Esophagus squamous epithelium (tissue), 5 donors: ENCODE results near the gene ZNG1E. TPM values are rescaled to one million over a fixed set of nuclear protein-coding genes. Genes with fewer than 3 reads are reported as not detected.
"Not testable (repeated sequence)": the region's sequence is repeated elsewhere in the genome, so short reads cannot be mapped to it uniquely, and the experiment has no call there.

Source experiments
- DNase-seq: peaks from one replicate; lab custom pipeline; 2025; lab: John Stamatoyannopoulos, UW
- H3K27ac ChIP-seq, 4 donors: fragments of 200-600 bp; sonication (generic); one replicate each; pipeline ENCODE4 v1.5.1; 2016 to 2019; ENCODE audit warnings: mild to moderate bottlenecking in 1 of 4
- H3K27me3 ChIP-seq, 4 donors: fragments of 200-600 bp; sonication (generic); 1 replicate in 3 of 4; 2 replicates in 1 of 4; pipeline versions ENCODE4 v1.5.1 to v1.6.0; 2017 to 2021; ENCODE audit warnings: antibody characterized with exemption in 1 of 4
- H3K36me3 ChIP-seq, 3 donors: fragments of 200-600 bp; sonication (generic); one replicate each; pipeline ENCODE4 v1.5.1; 2016 to 2019
- H3K4me1 ChIP-seq, 3 donors: fragments of 200-600 bp; sonication (generic); one replicate each; pipeline ENCODE4 v1.5.1; 2017 to 2019
- H3K4me3 ChIP-seq, 4 donors: fragments of 200-600 bp; sonication (generic); 1 replicate in 3 of 4; 2 replicates in 1 of 4; pipeline ENCODE4 v1.5.1; 2016 to 2019; ENCODE audit warnings: mild to moderate bottlenecking in 2 of 4, moderate library complexity in 1 of 4
- H3K9me3 ChIP-seq, 3 donors: fragments of 200-600 bp; sonication (generic); one replicate each; pipeline ENCODE4 v1.5.1; 2016 to 2019
- WGBS, 2 donors: methylation state at CpG; one replicate each; pipeline ENCODE4 v1.1.5; 2018; 5-methylcytosine and 5-hydroxymethylcytosine counted together
- intact Hi-C: fragments of 100-400 bp; cut with DNase I; formaldehyde crosslinking; loops from one replicate; pipeline ENCODE4 v1.15.0; 2022
- total RNA-seq, 4 donors: library from RNA; depleted of rRNA; stranded (reverse); fragments of >200 nt; gene quantifications; one replicate each; pipeline ENCODE4 v1.1.0, GENCODE V29; 2016
- TF ChIP-seq, protein P1 (sequence below), 6 experiments: fragments of 450-650 bp in 4 of 6; fragments of 200-600 bp in 2 of 6; sonication (generic) in 2 of 6; IDR thresholded peaks; one replicate each; pipeline ENCODE4 v1.5.1; 2016 to 2019; ENCODE audit warnings: antibody characterized with exemption in 6 of 6, mild to moderate bottlenecking in 4 of 6, moderate library complexity in 4 of 6
- donor health status: DM: yes; HTN: yes; CAD: no.

The ZNG1E gene
- 10 to 100 TPM; 20.7 to 59.5 (median 46.8) TPM for total RNA-seq

DNA sequence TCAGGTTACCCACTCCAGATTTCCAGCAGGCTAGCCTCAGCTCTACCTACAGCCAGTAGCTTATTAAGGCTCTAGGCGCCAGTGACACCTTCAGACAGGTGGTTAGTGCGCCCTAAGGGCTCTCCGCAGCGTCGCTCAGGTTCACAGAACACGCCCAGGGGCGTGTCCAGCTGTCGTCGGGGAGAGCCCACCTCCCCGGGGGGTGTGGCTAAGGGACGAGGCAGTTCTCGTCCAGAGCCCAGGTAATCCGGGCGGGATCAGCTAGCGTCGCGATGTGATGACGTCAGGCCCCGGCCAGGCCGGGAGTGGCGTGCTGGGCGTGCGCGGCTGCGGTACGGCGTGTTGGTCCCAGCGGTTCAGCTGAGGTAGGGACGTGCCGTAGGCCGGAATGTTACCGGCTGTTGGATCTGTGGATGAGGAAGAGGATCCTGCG lies at the start of gene ZNG1E:
TSS of gene ZNG1E (plus strand) at position 340 of the 433 bp plus-strand sequence. CDS start at position 389, 49 bp downstream.
- H3K36me3 ChIP-seq, H3K9me3 ChIP-seq, intact Hi-C loops, H3K27me3 ChIP-seq, DNase-seq: not testable (repeated sequence)
- peaks cover 0 to 14% (median 0%) of the 10 kb centered on the region in 3 donors for H3K4me1 ChIP-seq
- peak within 1 kb of the TSS; percentile 25 to 65 (median 42) for H3K4me3 ChIP-seq
- no CpG with 5 or more reads among the region's 33 CpGs for whole genome bisulfite sequencing, 2 donors
- H3K27ac ChIP-seq, result peak within 1 kb of the TSS; percentile 72 to 83 (median 76)

DNA sequence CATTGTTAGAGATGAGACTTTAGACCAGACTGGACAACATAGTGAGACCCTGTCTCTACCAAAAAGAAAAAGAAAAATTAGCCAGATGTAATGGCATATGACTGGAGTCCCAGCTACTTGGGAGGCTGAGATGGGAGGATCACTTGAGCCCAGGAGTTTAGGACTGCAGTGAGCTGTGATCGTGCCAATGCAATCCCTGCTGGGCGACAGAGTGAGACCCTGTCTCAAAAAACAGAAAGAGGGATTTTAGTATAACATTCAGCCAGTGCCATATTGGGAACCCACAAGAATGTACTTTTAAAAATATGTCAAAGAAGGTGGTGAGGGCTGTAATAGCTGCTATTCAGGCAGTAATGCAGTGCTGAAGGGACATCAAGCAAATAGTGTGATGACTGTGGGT lies 2.1 kb upstream of the ZNG1E start:
- intact Hi-C loops, H3K4me3 ChIP-seq, H3K27me3 ChIP-seq, DNase-seq, H3K27ac ChIP-seq, H3K36me3 ChIP-seq, H3K9me3 ChIP-seq: not testable (repeated sequence)
- 81 to 86% methylated on average over 2 of the region's 2 CpGs for WGBS, 2 donors
- peaks cover 0 to 14% (median 0%) of the 10 kb centered on the region in 3 donors for H3K4me1 ChIP-seq

DNA sequence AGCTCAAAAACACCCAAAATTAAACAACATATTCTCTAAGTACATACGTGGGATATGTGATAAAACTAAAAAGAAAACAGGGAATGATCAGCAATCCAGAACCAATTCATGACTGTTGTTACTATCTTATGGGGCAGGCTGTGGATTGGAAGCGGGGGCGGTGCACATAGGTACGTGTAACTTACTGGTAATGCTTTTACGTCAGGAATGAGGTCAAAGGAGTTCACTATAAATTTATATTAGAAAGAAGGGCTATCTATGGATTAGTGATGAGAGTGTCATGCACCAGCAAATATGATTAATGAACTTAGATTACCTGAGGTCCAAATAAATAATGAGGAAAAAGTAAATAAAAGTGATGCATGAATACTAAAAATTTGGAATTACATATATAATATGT lies 710 bp upstream of the ZNG1E start:
- WGBS, 2 donors, result 45 to 50% methylated on average over 4 to 5 of the region's 5 CpGs
- H3K9me3 ChIP-seq, H3K27ac ChIP-seq, H3K36me3 ChIP-seq, H3K27me3 ChIP-seq, intact Hi-C loops, DNase-seq, H3K4me3 ChIP-seq: not testable (repeated sequence)
- peaks cover 0 to 14% (median 0%) of the 10 kb centered on the region in 3 donors for H3K4me1 ChIP-seq

DNA sequence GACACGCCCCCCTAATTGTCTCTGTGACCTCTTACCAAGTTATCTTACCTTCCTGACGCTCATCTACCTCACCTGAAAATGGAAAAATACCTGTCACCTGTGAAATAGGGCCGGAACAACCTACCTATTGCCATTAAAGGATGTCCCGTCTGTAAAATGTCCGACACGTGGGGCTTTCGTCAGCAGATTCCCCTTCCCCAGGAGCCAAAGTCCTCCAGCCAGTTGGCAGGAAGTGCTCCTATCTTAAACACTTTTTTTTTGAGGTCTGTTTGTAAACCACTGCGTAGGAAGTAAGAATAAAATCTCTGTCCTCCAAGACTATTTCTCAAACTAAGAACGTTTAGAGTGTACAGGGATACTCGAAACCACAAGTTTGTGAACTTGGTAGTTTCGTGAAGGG lies 661 bp downstream of the ZNG1E start:
- H3K27me3 ChIP-seq, intact Hi-C loops, DNase-seq, H3K9me3 ChIP-seq: not testable (repeated sequence)
- peaks cover 0 to 15% (median 0%) of the 10 kb centered on the region in 3 donors for H3K36me3 ChIP-seq
- 0% methylated on average over 2 to 3 of the region's 11 CpGs for WGBS, 2 donors
- H3K4me3 ChIP-seq, result peak overlapping the region in 3 of 4 donors; percentile 32 to 35 (median 34)
- peak overlapping the region; percentile 42 to 70 (median 66) for H3K27ac ChIP-seq
- peaks cover 0 to 14% (median 0%) of the 10 kb centered on the region in 3 donors for H3K4me1 ChIP-seq

DNA sequence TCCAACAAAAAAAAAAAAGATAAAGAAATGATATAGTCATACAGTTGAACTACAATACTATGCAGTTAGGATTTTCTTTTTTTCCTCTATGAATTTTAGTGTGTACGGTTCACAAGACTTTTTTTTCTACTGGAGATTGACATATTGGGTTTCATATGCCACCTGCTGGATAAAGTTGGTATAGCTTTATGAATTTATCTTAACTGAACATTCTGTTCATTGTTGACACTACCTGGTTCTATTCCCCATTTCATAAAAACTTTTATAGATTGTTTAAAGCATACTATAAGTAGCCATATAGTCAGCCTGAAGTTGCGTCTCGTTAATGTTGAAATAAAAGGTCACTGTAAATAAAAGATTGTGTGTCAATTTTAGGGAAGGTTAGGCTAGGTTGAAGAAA lies 2.8 kb downstream of the ZNG1E start:
- H3K27ac ChIP-seq, H3K4me3 ChIP-seq, H3K9me3 ChIP-seq, intact Hi-C loops, DNase-seq, H3K27me3 ChIP-seq: not testable (repeated sequence)
- peaks cover 0 to 15% (median 0%) of the 10 kb centered on the region in 3 donors for H3K36me3 ChIP-seq
- H3K4me1 ChIP-seq, result peaks cover 0 to 14% (median 0%) of the 10 kb centered on the region in 3 donors
- 24% methylated on average over 3 of the region's 3 CpGs; no CpG with 5 or more reads in 1 of the 2 donors for WGBS, 2 donors
- TF ChIP-seq, protein P1, sequence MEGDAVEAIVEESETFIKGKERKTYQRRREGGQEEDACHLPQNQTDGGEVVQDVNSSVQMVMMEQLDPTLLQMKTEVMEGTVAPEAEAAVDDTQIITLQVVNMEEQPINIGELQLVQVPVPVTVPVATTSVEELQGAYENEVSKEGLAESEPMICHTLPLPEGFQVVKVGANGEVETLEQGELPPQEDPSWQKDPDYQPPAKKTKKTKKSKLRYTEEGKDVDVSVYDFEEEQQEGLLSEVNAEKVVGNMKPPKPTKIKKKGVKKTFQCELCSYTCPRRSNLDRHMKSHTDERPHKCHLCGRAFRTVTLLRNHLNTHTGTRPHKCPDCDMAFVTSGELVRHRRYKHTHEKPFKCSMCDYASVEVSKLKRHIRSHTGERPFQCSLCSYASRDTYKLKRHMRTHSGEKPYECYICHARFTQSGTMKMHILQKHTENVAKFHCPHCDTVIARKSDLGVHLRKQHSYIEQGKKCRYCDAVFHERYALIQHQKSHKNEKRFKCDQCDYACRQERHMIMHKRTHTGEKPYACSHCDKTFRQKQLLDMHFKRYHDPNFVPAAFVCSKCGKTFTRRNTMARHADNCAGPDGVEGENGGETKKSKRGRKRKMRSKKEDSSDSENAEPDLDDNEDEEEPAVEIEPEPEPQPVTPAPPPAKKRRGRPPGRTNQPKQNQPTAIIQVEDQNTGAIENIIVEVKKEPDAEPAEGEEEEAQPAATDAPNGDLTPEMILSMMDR (IDR thresholded peaks at IDR 0.05), result peak in 1 of 6 experiments; percentile 22

DNA sequence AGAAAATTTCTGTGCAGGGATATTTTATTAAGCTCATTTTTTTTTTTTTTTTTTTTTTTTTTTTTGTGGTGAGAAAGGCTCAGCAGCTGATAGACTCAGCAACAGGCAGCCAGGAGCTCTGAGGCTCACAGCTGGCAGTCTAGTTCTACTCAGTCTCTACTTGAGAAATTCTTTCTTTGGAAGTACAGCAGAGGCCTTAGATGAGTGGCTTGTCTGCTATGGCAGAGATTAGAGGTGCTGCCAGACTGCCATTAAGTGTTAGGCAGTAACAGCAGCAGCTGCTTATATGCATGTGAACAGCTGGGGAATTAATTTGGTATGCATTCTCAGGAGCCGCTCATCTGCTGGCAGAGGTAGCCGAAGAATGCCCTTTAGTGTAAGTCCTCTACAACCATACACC lies 27.8 kb downstream of the ZNG1E start:
- DNase-seq, H3K27ac ChIP-seq, H3K9me3 ChIP-seq, H3K36me3 ChIP-seq, H3K4me3 ChIP-seq, H3K4me1 ChIP-seq, H3K27me3 ChIP-seq, intact Hi-C loops: not testable (repeated sequence)
- no CpG with 5 or more reads among the region's 2 CpGs for WGBS, 2 donors

DNA sequence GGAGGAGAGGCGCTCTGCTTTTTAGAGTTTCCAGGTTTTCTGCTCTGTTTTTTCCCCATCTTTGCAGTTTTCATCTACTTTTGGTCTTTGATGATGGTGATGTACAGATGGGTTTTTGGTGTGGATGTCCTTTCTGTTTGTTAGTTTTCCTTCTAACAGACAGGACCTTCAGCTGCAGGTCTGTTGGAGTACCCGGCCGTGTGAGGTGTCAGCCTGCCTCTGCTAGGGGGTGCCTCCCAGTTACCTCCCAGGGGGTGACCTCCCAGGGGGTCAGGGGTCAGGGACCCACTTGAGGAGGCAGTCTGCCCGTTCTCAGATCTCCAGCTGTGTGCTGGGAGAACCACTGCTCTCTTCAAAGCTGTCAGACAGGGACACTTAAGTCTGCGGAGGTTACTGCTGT lies 38.7 kb downstream of the ZNG1E start:
- H3K4me1 ChIP-seq, H3K9me3 ChIP-seq, H3K27ac ChIP-seq, intact Hi-C loops, DNase-seq, H3K4me3 ChIP-seq, H3K36me3 ChIP-seq, H3K27me3 ChIP-seq: not testable (repeated sequence)
- 100% methylated on average over 1 of the region's 5 CpGs; no CpG with 5 or more reads in 1 of the 2 donors for WGBS, 2 donors

DNA sequence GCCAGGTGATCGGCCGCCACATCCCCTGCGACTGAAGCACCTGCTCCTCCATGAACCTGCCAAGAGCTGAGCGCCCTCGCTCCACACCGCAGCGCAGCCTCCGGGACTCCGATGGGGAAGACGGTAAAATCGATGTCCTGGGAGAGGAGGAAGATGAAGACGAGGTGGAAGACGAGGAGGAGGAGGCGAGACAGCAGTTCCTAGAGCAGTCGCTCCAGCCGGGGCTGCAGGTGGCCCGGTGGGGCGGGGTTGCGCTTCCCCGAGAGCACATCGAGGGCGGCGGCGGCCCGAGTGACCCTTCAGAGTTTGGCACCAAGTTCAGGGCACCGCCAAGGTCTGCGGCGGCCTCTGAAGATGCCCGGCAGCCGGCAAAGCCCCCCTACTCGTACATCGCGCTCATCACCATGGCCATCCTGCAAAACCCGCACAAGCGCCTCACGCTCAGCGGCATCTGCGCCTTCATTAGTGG lies 61.4 kb downstream of the ZNG1E start, which contains the start of gene FOXD4L4:
TSS of gene FOXD4L4 (plus strand) at position 51 of the 469 bp plus-strand sequence. CDS start at position 51, 0 bp downstream.
- peaks cover 0 to 13% (median 0%) of the 10 kb centered on the region in 4 donors for H3K27me3 ChIP-seq
- H3K4me1 ChIP-seq, H3K4me3 ChIP-seq, H3K9me3 ChIP-seq, DNase-seq, H3K36me3 ChIP-seq, intact Hi-C loops, H3K27ac ChIP-seq: not testable (repeated sequence)
- WGBS, 2 donors, result 35 to 60% methylated on average over 1 to 15 of the region's 38 CpGs

DNA sequence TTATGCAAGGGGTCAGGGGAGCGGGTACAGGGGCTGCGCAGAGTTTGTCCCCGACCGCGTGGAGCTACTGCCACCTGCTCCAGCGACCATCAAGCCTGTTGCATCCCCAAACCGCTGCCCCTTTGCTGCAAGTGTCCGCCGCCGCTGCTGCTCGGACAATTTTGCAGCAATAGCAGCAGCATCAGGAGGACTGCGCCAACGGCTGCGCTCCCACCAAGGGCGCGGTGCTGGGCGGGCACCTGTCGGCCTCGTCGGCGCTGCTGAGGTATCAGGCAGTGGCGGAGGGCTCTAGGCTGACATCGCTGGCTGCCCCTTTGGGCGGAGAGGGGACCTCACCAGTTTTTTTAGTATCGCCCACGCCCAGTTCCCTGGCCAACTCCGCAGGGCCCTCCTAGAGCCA lies 62.4 kb downstream of the ZNG1E start:
- no CpG with 5 or more reads among the region's 27 CpGs for WGBS, 2 donors
- H3K4me3 ChIP-seq, intact Hi-C loops, H3K9me3 ChIP-seq, H3K27ac ChIP-seq, H3K36me3 ChIP-seq, DNase-seq, H3K4me1 ChIP-seq: not testable (repeated sequence)
- H3K27me3 ChIP-seq, result peaks cover 0 to 13% (median 0%) of the 10 kb centered on the region in 4 donors

Other genes starting within 250 kb of the ZNG1E start
- gene FOXD4L4, start 61.2 kb downstream of the ZNG1E start, total RNA-seq, result 1 to 10 TPM in 1 of 4 donors, under 1 TPM in 1, not detected in 2; 0.38 to 1.1 TPM